Ureter (tissue), 1 donor: ENCODE data around the gene PPP2R3A. TPM values are rescaled to one million over a fixed set of nuclear protein-coding genes. Genes with fewer than 3 reads are reported as not detected.
A peak's percentile ranks its signal among the peaks of the same experiment; 100 is the strongest.

Experiments
- DNase-seq: peaks from one replicate; pipeline ENCODE4 v3.0.0-alpha.2; 2020; ENCODE audit warnings: low spot score
- total RNA-seq: library from RNA; stranded (reverse); gene quantifications from one replicate; pipeline ENCODE4 v1.2.4, GENCODE V29; 2023
- donor health status: DM: yes; HTN: yes; CAD: no.

Gene PPP2R3A
- total RNA-seq, 1 donor from 2014 or later: 11.0 TPM

- peak; percentile 53 for DNase-seq
Measured at GRCh38 chr3:136194409-136195257, 229.1 kb downstream of the PPP2R3A start.

GRCh38 chr3:136195258-136196063, 229.9 kb downstream of the PPP2R3A start:
- DNase-seq: peak; percentile 85

GRCh38 chr3:136196064-136196400, 230.5 kb downstream of the PPP2R3A start, which contains the start of gene MSL2:
Gene MSL2, minus strand, starts transcription at chr3:136196335. Its CDS starts 1,222 bp downstream, at chr3:136195113.
- DNase-seq: no peak

- peak; percentile 100 for DNase-seq
Measured at GRCh38 chr3:136196401-136197158, 231.1 kb downstream of the PPP2R3A start.

- DNase-seq: no peak
Measured at GRCh38 chr3:136197159-136197793, 231.7 kb downstream of the PPP2R3A start.

Other genes with a start within 250 kb of the PPP2R3A start
- gene MSL2, start 230.6 kb downstream of the PPP2R3A start, total RNA-seq: 42.3 TPM